GM23248 (cell line): ENCODE measurements around the gene CHRND. TPM values are rescaled to one million over a fixed set of nuclear protein-coding genes. Genes with fewer than 3 reads are reported as not detected.

Experiments used
- DNase-seq: peaks from one replicate; pipeline ENCODE4 v3.0.0-alpha.2; 2015
- H2AFZ ChIP-seq: fragments of 200-600 bp; sonication (generic); 2 replicates; pipeline ENCODE4 v1.6.1; 2016; ENCODE audit warnings: antibody characterized with exemption
- H3F3A ChIP-seq: fragments of 200-600 bp; sonication (generic); 2 replicates; pipeline ENCODE4 v1.6.1; 2016; ENCODE audit warnings: mild to moderate bottlenecking, antibody characterized with exemption, mixed run types; ENCODE audit not compliant: insufficient read depth
- H3K27ac ChIP-seq: fragments of 200-600 bp; sonication (generic); 2 replicates; pipeline ENCODE4 v1.5.1; 2016; ENCODE audit warnings: mild to moderate bottlenecking
- H3K27me3 ChIP-seq: fragments of 200-600 bp; sonication (generic); replicated peaks from 2 replicates; pipeline ENCODE4 v1.6.1; 2016; ENCODE audit warnings: mild to moderate bottlenecking; ENCODE audit not compliant: insufficient read depth
- H3K36me3 ChIP-seq: fragments of 200-600 bp; sonication (generic); 2 replicates; pipeline ENCODE4 v1.6.1; 2016; ENCODE audit warnings: low read depth, mild to moderate bottlenecking
- H3K4me1 ChIP-seq: fragments of 200-600 bp; sonication (generic); 2 replicates; pipeline ENCODE4 v1.6.1; 2016; ENCODE audit warnings: mild to moderate bottlenecking; ENCODE audit not compliant: insufficient read depth
- H3K4me2 ChIP-seq: fragments of 200-600 bp; sonication (generic); one replicate; pipeline ENCODE4 v1.6.1; 2016; ENCODE audit warnings: mild to moderate bottlenecking; ENCODE audit not compliant: unreplicated experiment
- H3K4me3 ChIP-seq: fragments of 200-600 bp; sonication (generic); 2 replicates; pipeline ENCODE4 v1.5.1; 2016; ENCODE audit warnings: mild to moderate bottlenecking
- H3K79me2 ChIP-seq: fragments of 200-600 bp; sonication (generic); 2 replicates; pipeline ENCODE4 v1.6.1; 2016; ENCODE audit warnings: mild to moderate bottlenecking; ENCODE audit not compliant: insufficient read depth
- H3K9ac ChIP-seq: fragments of 200-600 bp; sonication (generic); 2 replicates; pipeline ENCODE4 v1.6.1; 2016; ENCODE audit warnings: mild to moderate bottlenecking
- H3K9me2 ChIP-seq: fragments of 200-600 bp; sonication (generic); 2 replicates; pipeline ENCODE4 v1.6.1; 2016; ENCODE audit warnings: mixed run types, mild to moderate bottlenecking, moderate library complexity; ENCODE audit not compliant: insufficient read depth
- H3K9me3 ChIP-seq: fragments of 200-600 bp; sonication (generic); one replicate; pipeline ENCODE4 v1.6.1; 2017; ENCODE audit warnings: low read depth
- H4K20me1 ChIP-seq: fragments of 200-600 bp; sonication (generic); 2 replicates; pipeline ENCODE4 v1.6.0; 2016; ENCODE audit not compliant: insufficient read depth
- EZH2 ChIP-seq: fragments of 200-600 bp; sonication (generic); IDR thresholded peaks from 2 replicates; pipeline ENCODE4 v1.6.1; 2018; ENCODE audit warnings: antibody characterized with exemption, mild to moderate bottlenecking; ENCODE audit not compliant: insufficient read depth, poor library complexity, severe bottlenecking
- EZH2phosphoT487 ChIP-seq: fragments of 200-600 bp; sonication (generic); IDR thresholded peaks from 2 replicates; pipeline ENCODE4 v1.6.1; 2018; ENCODE audit warnings: antibody characterized with exemption, moderate library complexity, mild to moderate bottlenecking, low read depth; ENCODE audit not compliant: insufficient read depth
- WGBS, 2 experiments: methylation state at CpG; one replicate each; pipeline ENCODE4 v1.1.6; 2015 to 2017; ENCODE audit warnings: low lambda C conversion rate in 2 of 2, low coverage in 1 of 2; ENCODE audit errors: missing lambda C conversion rate in 2 of 2; 5-methylcytosine and 5-hydroxymethylcytosine counted together
- in situ Hi-C: fragments of 300-500 bp; cut with MboI; formaldehyde crosslinking; loops from 2 replicates; pipeline ENCODE4 v1.15.0; 2020
- polyA plus RNA-seq: library from polyadenylated mRNA; unstranded; fragments of >200 nt; fragmentation: Nextera tagmentation; extraction: Ambion mirVana; gene quantifications from 2 replicates; pipeline ENCODE4 v1.2.1, GENCODE V29; 2016
- total RNA-seq: library from RNA; depleted of rRNA; stranded (reverse); fragments of >200 nt; shearing (Covaris generic); gene quantifications from 2 replicates; pipeline ENCODE4 v1.2.3, GENCODE V29; 2014

Gene CHRND
- total and polyA plus RNA-seq, 2 experiments from 2014 or later, result not detected

DNA sequence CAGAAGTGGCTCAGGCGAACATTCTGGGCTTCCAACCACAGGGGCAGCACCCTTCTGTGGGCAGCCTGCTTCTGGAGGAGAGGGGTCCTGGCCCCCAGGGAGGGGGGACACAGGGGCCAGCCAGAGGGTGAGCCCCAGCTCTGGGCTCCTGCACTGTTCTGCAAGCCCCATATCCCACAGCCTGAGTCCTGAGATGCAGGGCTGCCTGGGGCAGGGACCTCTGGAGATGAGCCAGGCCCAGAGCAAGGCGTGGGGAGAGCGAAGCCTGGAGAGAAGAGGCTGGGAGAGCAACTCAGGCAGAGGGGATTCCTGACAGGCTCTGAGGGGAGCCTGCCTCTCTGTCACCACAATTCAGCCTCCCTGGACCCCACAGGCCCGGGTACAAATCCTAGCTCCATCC is 19.3 kb upstream of the CHRND start:
- no peaks in the 10 kb centered on the region for H3F3A ChIP-seq

DNA sequence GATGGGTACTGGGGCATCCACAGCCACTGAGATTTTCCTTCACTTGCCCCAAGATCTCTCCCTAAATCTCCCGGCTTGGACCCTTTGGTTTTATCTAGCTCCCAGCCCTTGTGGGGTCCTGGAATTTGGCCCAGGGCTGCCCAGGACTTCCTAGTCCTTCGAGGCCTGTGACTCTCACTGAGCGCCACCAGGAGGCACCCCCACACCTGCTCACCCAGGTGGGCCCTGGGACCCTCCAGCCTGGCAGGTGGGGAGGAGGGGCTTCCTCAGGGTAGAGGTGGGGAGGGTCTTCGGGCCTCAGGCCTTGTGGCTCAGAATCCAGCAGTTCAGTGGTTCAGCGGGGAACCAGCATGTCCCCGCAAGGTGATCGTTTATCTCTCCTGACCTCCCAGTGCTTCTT is 17.7 kb upstream of the CHRND start:
- H3K27me3 ChIP-seq, result peaks cover 36% of the 10 kb centered on the region
- no peaks in the 10 kb centered on the region for H4K20me1 ChIP-seq
- no peak overlapping the region for H3K4me2 ChIP-seq
- H3K9me2 ChIP-seq, result no peaks in the 10 kb centered on the region
- WGBS, 2 experiments, result 58 to 68% methylated on average over 6 to 7 of the region's 7 CpGs
- no peaks in the 10 kb centered on the region for H3F3A ChIP-seq
- H3K9ac ChIP-seq, result no peak overlapping the region
- no peak overlapping the region for H3K27ac ChIP-seq
- no peak overlapping the region for H3K4me3 ChIP-seq
- DNase-seq, result no peak
- in situ Hi-C loops, result no loop called here
- TF ChIP-seq EZH2, result no peak
- no peak for TF ChIP-seq EZH2phosphoT487
- no peaks in the 10 kb centered on the region for H3K4me1 ChIP-seq
- H3K9me3 ChIP-seq, result no peaks in the 10 kb centered on the region
- H3K79me2 ChIP-seq, result no peaks in the 10 kb centered on the region
- no peak overlapping the region for H2AFZ ChIP-seq
- no peaks in the 10 kb centered on the region for H3K36me3 ChIP-seq

More for the DNA sequence above, 19.3 kb upstream of the CHRND start:
- DNase-seq, result no peak
- Histone ChIP-seq H3K4me2 (no peak overlapping the region), H4K20me1 (no peaks in the 10 kb centered on the region), H3K9me3 (no peaks in the 10 kb centered on the region), H3K79me2 (no peaks in the 10 kb centered on the region), H3K9me2 (no peaks in the 10 kb centered on the region), H3K4me1 (no peaks in the 10 kb centered on the region), H3K27ac (no peak overlapping the region), H2AFZ (no peak overlapping the region), H3K27me3 (peaks cover 42% of the 10 kb centered on the region), H3K36me3 (no peaks in the 10 kb centered on the region), H3K4me3 (no peak overlapping the region), H3K9ac (no peak overlapping the region)
- in situ Hi-C loops, result no loop called here
- no peak for TF ChIP-seq EZH2
- TF ChIP-seq EZH2phosphoT487, result no peak
- WGBS, 2 experiments, result 40 to 48% methylated on average over 4 of the region's 4 CpGs

DNA sequence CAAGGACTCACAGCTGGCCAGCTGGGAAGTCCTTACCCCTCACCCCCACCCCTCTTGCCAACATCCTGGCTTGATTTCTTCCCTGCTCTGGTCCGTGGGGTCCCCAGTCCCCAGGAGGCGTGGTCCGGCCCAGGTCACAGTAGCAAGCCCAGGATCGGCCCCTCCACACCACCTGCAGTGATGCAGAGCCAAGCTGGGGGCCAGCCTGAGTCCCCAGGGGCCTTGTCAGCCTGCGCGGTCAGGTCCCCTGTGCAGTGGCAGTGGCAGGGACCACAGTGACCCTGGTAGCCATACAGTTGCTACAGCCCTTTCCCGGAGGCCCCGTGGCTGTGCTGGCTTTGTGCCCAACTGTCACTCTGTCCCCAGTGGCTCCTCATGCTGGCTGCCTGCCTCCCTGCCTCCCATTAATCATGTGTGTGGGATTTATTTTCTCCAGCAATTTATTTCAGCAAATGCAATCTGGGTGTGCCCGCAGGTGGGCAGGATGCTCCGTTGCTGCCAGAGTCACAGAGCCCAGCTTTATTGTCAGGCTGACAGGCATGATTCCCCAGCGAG is 14.5 kb upstream of the CHRND start:
- no peak overlapping the region for H3K27ac ChIP-seq
- H4K20me1 ChIP-seq, result no peaks in the 10 kb centered on the region
- H3K9me2 ChIP-seq, result no peaks in the 10 kb centered on the region
- H3K9me3 ChIP-seq, result no peaks in the 10 kb centered on the region
- TF ChIP-seq EZH2 (no peak), EZH2phosphoT487 (no peak)
- H3K4me2 ChIP-seq, result no peak overlapping the region
- H3K27me3 ChIP-seq, result peaks cover 28% of the 10 kb centered on the region; the same call in 1 of the 2 replicates
- no peaks in the 10 kb centered on the region for H3F3A ChIP-seq
- no peaks in the 10 kb centered on the region for H3K36me3 ChIP-seq
- H2AFZ ChIP-seq, result no peak overlapping the region
- no peaks in the 10 kb centered on the region for H3K4me1 ChIP-seq
- in situ Hi-C loops, result no loop called here
- 37 to 41% methylated on average over 7 to 11 of the region's 11 CpGs for WGBS, 2 experiments
- no peak for DNase-seq
- no peak overlapping the region for H3K9ac ChIP-seq
- no peak overlapping the region for H3K4me3 ChIP-seq
- no peaks in the 10 kb centered on the region for H3K79me2 ChIP-seq

DNA sequence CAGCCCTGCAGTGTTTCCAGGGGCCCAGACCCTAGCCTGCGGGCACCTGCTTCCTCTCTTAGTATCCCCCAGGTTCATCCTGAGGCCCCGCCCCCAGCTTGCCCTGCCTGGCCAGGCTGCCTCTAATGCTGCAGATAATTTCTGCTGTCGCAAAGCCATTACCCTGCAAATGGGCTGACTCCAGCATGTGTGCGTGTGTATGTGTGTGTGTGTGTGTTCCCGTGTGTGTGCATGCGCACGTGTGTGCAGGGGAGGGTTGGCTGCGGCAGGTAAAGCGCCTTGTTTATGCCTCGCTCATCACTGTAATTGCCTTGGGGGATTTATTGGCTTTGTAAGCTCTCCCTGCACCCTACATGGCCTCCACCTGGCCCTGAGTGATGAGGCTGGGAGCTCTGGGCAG is 13.4 kb upstream of the CHRND start:
- Histone ChIP-seq H3K4me3 (no peak overlapping the region), H3K27me3 (peaks cover 21% of the 10 kb centered on the region; the same call in 1 of the 2 replicates), H3K27ac (no peak overlapping the region), H3K4me2 (no peak overlapping the region), H3K9me2 (no peaks in the 10 kb centered on the region), H3K9ac (no peak overlapping the region), H3K9me3 (no peaks in the 10 kb centered on the region), H3F3A (no peaks in the 10 kb centered on the region), H3K79me2 (no peaks in the 10 kb centered on the region), H3K36me3 (no peaks in the 10 kb centered on the region), H3K4me1 (no peaks in the 10 kb centered on the region), H2AFZ (no peak overlapping the region), H4K20me1 (no peaks in the 10 kb centered on the region)
- DNase-seq, result no peak
- no peak for TF ChIP-seq EZH2phosphoT487
- TF ChIP-seq EZH2, result no peak
- in situ Hi-C loops, result no loop called here
- WGBS, 2 experiments, result 65 to 74% methylated on average over 10 of the region's 10 CpGs
